WTC11 (cell line): ENCODE measurements around the gene DNAJC12.

Experiments
- E2F5 ChIP-seq: sonication (generic); formaldehyde crosslinking; IDR thresholded peaks from 2 replicates; pipeline ENCODE4 v1.8.1; 2022; ENCODE audit warnings: mild to moderate bottlenecking, moderate library complexity, missing genetic modification reagents
- ZNF121 ChIP-seq: sonication (generic); formaldehyde crosslinking; IDR thresholded peaks from 2 replicates; pipeline ENCODE4 v1.8.0; 2023; ENCODE audit warnings: missing genetic modification reagents

GRCh38 chr10:67818323-67818722 is 19.7 kb downstream of the DNAJC12 start:
- TF ChIP-seq ZNF121 (no peak), E2F5 (CRISPR knock-in tag) (no peak)
